NOMO-1 (cell line): ENCODE measurements around the gene TMEM165.
"Not testable (repeated sequence)": the region's sequence is repeated elsewhere in the genome, so short reads cannot be mapped to it uniquely, and the experiment has no call there.

Experiments used
- DNase-seq, 2 experiments: peaks; one replicate each; lab custom pipeline; 2025; ENCODE audit not compliant: unreplicated experiment in 2 of 2; lab: John Stamatoyannopoulos, UW

TMEM165 gene

GRCh38 chr4:55395529-55396307 is at the start of gene TMEM165:
TMEM165 (plus strand) TSS chr4:55395957; CDS start chr4:55396190, 233 bp downstream.
- DNase-seq = peak; percentile 85 to 92

GRCh38 chr4:55345980-55346850 is 49.5 kb upstream of the TMEM165 start, which contains the start of gene SRD5A3:
SRD5A3 (plus strand) TSS chr4:55346242; CDS start chr4:55346337, 95 bp downstream.
- peak; percentile 69 to 84 for DNase-seq

GRCh38 chr4:55346851-55347255 is 48.9 kb upstream of the TMEM165 start:
- no peak for DNase-seq

- peak; percentile 30 to 31 for DNase-seq
Measured at GRCh38 chr4:55347610-55348228, 48.0 kb upstream of the TMEM165 start.

GRCh38 chr4:55348466-55348865 is 47.3 kb upstream of the TMEM165 start:
- no peak for DNase-seq

GRCh38 chr4:55350870-55351269 is 44.9 kb upstream of the TMEM165 start:
- DNase-seq = not testable (repeated sequence)

- DNase-seq = no peak
Measured at GRCh38 chr4:55351824-55352223, 43.9 kb upstream of the TMEM165 start.

- no peak for DNase-seq
Measured at GRCh38 chr4:55352726-55353125, 43.0 kb upstream of the TMEM165 start.

GRCh38 chr4:55353228-55353747 is 42.5 kb upstream of the TMEM165 start:
- DNase-seq = not testable (repeated sequence)

- DNase-seq = no peak
Measured at GRCh38 chr4:55354648-55355047, 41.1 kb upstream of the TMEM165 start.

GRCh38 chr4:55355555-55355954 is 40.2 kb upstream of the TMEM165 start:
- DNase-seq = no peak

GRCh38 chr4:55356991-55357461 is 38.7 kb upstream of the TMEM165 start:
- no peak for DNase-seq

- DNase-seq = no peak
Measured at GRCh38 chr4:55358246-55358645, 37.5 kb upstream of the TMEM165 start.

- DNase-seq = peak; percentile 73 to 94
Measured at GRCh38 chr4:55358668-55359067, 37.1 kb upstream of the TMEM165 start.

- no peak for DNase-seq
Measured at GRCh38 chr4:55359397-55359916, 36.3 kb upstream of the TMEM165 start.

GRCh38 chr4:55362938-55363337 is 32.8 kb upstream of the TMEM165 start:
- DNase-seq = not testable (repeated sequence)

GRCh38 chr4:55363691-55364351 is 31.9 kb upstream of the TMEM165 start:
- no peak for DNase-seq

GRCh38 chr4:55364691-55365344 is 30.9 kb upstream of the TMEM165 start:
- no peak for DNase-seq

- DNase-seq = no peak
Measured at GRCh38 chr4:55365345-55365728, 30.4 kb upstream of the TMEM165 start.
